CD4-positive, CD25-positive, alpha-beta regulatory T cell (primary cell): ENCODE data around the gene TXLNA. TPM values are rescaled to one million over a fixed set of nuclear protein-coding genes. Genes with fewer than 3 reads are reported as not detected.

ENCODE experiments used
- ATAC-seq, 2 donors: fragments of 150-1000 bp; cut with Tn5 transposase; one replicate each; pipeline ENCODE4 v1.10.0; 2021; ENCODE audit warnings: low read depth in 2 of 2, moderate number of reproducible peaks in 2 of 2, moderate library complexity in 1 of 2
- DNase-seq, 3 donors: peaks; one replicate each; pipeline versions ENCODE4 v3.0.0 to v3.0.0-alpha.2; 2012 to 2022; ENCODE audit warnings: mixed read lengths in 1 of 3
- H3K27ac ChIP-seq: one replicate; pipeline ENCODE4 v1.7.0; 2013; ENCODE audit warnings: mild to moderate bottlenecking, low read length; ENCODE audit not compliant: insufficient read depth, poor library complexity, severe bottlenecking
- H3K27me3 ChIP-seq: one replicate; pipeline ENCODE4 v1.7.0; 2013; ENCODE audit warnings: low read length; ENCODE audit not compliant: control insufficient read depth, insufficient read depth
- H3K36me3 ChIP-seq: one replicate; pipeline ENCODE4 v1.7.0; 2013; ENCODE audit warnings: mild to moderate bottlenecking, low read length, moderate library complexity; ENCODE audit not compliant: control insufficient read depth, insufficient read depth
- H3K4me1 ChIP-seq: 2 replicates; pipeline ENCODE4 v1.7.0; 2013; ENCODE audit warnings: mild to moderate bottlenecking, low read length; ENCODE audit not compliant: insufficient read depth, control insufficient read depth, poor library complexity, severe bottlenecking
- H3K4me3 ChIP-seq: one replicate; pipeline ENCODE4 v1.7.0; 2013; ENCODE audit warnings: low read depth, mild to moderate bottlenecking, low read length, moderate library complexity
- H3K9me3 ChIP-seq, 2 experiments: 1 replicate in 1 of 2; 2 replicates in 1 of 2; pipeline ENCODE4 v1.7.0; 2013; ENCODE audit warnings: low read length in 2 of 2, mild to moderate bottlenecking in 1 of 2, moderate library complexity in 1 of 2; ENCODE audit not compliant: control insufficient read depth in 2 of 2
- H3K27ac Mint-ChIP-seq, 3 donors: one replicate each; pipeline ENCODE4 v1.8.0; 2020 to 2022; ENCODE audit warnings: mild to moderate bottlenecking in 3 of 3, mixed read lengths in 3 of 3, moderate library complexity in 2 of 3
- H3K27me3 Mint-ChIP-seq: one replicate; pipeline ENCODE4 v1.8.0; 2022; ENCODE audit warnings: mild to moderate bottlenecking, mixed read lengths
- H3K36me3 Mint-ChIP-seq: one replicate; pipeline ENCODE4 v1.8.0; 2020; ENCODE audit warnings: mixed read lengths
- H3K4me1 Mint-ChIP-seq, 4 donors: one replicate each; pipeline ENCODE4 v1.8.0; 2020 to 2022; ENCODE audit warnings: mixed read lengths in 4 of 4, mild to moderate bottlenecking in 1 of 4
- H3K4me3 Mint-ChIP-seq, 4 donors: one replicate each; pipeline ENCODE4 v1.8.0; 2020 to 2022; ENCODE audit warnings: mild to moderate bottlenecking in 4 of 4, mixed read lengths in 4 of 4, moderate library complexity in 3 of 4
- H3K9me3 Mint-ChIP-seq, 7 donors: one replicate each; pipeline ENCODE4 v1.8.0; 2020 to 2022; ENCODE audit warnings: mixed read lengths in 7 of 7, mild to moderate bottlenecking in 3 of 7, moderate library complexity in 2 of 7
- polyA plus RNA-seq, 4 donors: library from polyadenylated mRNA; unstranded; fragments of 300-500 nt; fragmentation: Illumina TruSeq; gene quantifications; one replicate each; pipeline ENCODE4 v1.2.3, GENCODE V29; 2021
- total RNA-seq: library from RNA; stranded (reverse); gene quantifications from one replicate; pipeline ENCODE4 v1.2.3, GENCODE V29; 2022

Gene TXLNA
- total and polyA plus RNA-seq, 5 donors from 2014 or later, result 22.4 to 30.9 (median 25.0) TPM

DNA sequence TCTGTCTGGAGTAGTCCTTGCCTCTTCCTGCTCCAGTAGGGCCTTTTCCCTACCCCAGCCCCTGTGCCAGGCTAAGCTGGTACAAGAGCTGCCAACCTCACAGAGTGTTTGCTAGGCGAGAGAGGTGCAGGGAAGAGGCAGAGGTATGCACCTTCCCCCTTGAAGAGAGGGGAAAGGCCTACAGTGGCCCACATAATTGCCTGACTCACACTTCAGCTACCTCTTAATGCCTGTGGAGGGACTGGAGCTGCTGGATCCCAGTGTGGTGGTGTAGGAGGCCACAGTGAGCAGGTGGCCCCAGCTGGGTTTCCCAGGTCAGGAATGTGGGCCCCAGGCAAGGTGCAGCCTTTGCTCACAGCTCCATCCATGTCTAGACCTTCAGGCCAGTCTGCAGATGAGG lies 17.6 kb downstream of the TXLNA start:
- no peak overlapping the region for H3K4me3 ChIP-seq
- H3K4me3 Mint-ChIP-seq, result peak overlapping the region in 3 of 4 donors; percentile 5 to 77 (median 62)
- ATAC-seq, result no peak
- H3K36me3 Mint-ChIP-seq, result peaks cover 25% of the 10 kb centered on the region
- no peaks in the 10 kb centered on the region for H3K27me3 ChIP-seq
- peaks cover 6 to 60% (median 39%) of the 10 kb centered on the region in 4 donors for H3K4me1 Mint-ChIP-seq
- H3K4me1 ChIP-seq, result peaks cover 43% of the 10 kb centered on the region
- H3K27ac ChIP-seq, result no peak overlapping the region
- H3K36me3 ChIP-seq, result peaks cover 38% of the 10 kb centered on the region
- peak overlapping the region; percentile 82 to 89 (median 83) for H3K27ac Mint-ChIP-seq
- DNase-seq, result no peak
- H3K9me3 ChIP-seq, result no peaks in the 10 kb centered on the region
- H3K27me3 Mint-ChIP-seq, result no peaks in the 10 kb centered on the region
- H3K9me3 Mint-ChIP-seq, result no peaks in the 10 kb centered on the region

DNA sequence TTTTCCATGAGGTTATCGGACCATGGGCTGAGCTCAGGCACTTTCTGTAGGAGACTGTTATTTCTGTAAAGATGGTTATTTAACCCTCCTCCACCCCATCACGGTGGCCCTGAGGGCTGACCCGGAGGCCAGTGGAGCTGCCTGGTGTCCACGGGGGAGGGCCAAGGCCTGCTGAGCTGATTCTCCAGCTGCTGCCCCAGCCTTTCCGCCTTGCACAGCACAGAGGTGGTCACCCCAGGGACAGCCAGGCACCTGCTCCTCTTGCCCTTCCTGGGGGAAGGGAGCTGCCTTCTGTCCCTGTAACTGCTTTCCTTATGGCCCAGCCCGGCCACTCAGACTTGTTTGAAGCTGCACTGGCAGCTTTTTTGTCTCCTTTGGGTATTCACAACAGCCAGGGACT lies 18.4 kb downstream of the TXLNA start:
- Histone ChIP-seq H3K9me3 (no peaks in the 10 kb centered on the region), H3K27me3 (no peaks in the 10 kb centered on the region), H3K27ac (peak overlapping the region; percentile 29), H3K4me1 (peaks cover 48% of the 10 kb centered on the region), H3K36me3 (peaks cover 30% of the 10 kb centered on the region), H3K4me3 (no peak overlapping the region)
- H3K36me3 Mint-ChIP-seq, result peaks cover 20% of the 10 kb centered on the region
- H3K4me3 Mint-ChIP-seq, result peak overlapping the region in 1 of 4 donors; percentile 52
- H3K4me1 Mint-ChIP-seq, result peaks cover 6 to 66% (median 45%) of the 10 kb centered on the region in 4 donors
- no peak for DNase-seq
- ATAC-seq, result no peak
- H3K27ac Mint-ChIP-seq, result peak overlapping the region; percentile 62 to 89 (median 82)
- no peaks in the 10 kb centered on the region for H3K9me3 Mint-ChIP-seq
- H3K27me3 Mint-ChIP-seq, result no peaks in the 10 kb centered on the region

DNA sequence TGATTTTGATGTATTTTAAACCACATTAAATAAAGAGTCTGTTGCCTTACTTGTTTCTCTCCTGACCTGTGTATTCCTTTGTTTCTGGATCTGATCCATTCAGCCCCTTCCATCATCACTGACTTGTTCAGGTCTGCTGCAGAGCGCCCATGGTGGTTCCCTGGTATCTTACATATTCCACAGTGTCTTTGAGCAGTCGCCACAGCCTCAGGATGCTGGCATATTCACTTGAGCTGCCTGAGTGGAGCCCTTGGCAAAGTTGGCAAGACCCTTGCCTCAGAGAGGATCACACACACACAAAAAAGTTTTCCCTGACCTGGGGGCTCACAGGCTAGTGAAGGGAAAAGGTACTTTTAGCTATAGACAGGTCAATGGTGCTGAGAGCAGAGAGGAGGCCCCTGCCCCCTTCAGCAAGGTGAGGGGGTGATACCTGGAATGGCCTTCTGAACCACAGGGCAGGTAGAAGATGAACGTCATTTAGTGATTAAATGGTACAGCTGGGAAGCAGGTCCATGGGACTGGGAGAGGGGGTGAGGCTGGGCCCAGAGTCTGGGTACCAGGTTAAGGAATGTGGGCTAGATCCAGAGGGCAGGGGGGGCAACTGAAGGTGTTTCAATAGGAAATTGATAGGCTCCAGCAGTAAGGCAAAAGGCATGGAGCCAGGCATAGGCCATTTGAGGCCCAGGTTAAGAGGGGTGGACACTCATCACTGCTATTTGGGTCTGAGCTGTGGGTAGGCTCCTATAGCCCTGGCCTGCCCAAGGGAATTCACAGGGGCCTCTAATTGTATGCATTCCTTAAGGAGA lies 19.0 kb downstream of the TXLNA start:
- Histone ChIP-seq H3K4me3 (no peak overlapping the region), H3K9me3 (no peaks in the 10 kb centered on the region), H3K36me3 (peaks cover 24% of the 10 kb centered on the region), H3K27ac (peak overlapping the region; percentile 94), H3K27me3 (no peaks in the 10 kb centered on the region), H3K4me1 (peaks cover 48% of the 10 kb centered on the region)
- DNase-seq (no peak), ATAC-seq (no peak)
- H3K9me3 Mint-ChIP-seq, result no peaks in the 10 kb centered on the region
- H3K27ac Mint-ChIP-seq, result peak overlapping the region in 2 of 3 donors; percentile 62 to 68
- H3K36me3 Mint-ChIP-seq, result peaks cover 14% of the 10 kb centered on the region
- peaks cover 6 to 68% (median 46%) of the 10 kb centered on the region in 4 donors for H3K4me1 Mint-ChIP-seq
- peak overlapping the region in 3 of 4 donors; percentile 51 to 94 (median 74) for H3K4me3 Mint-ChIP-seq
- H3K27me3 Mint-ChIP-seq, result no peaks in the 10 kb centered on the region

DNA sequence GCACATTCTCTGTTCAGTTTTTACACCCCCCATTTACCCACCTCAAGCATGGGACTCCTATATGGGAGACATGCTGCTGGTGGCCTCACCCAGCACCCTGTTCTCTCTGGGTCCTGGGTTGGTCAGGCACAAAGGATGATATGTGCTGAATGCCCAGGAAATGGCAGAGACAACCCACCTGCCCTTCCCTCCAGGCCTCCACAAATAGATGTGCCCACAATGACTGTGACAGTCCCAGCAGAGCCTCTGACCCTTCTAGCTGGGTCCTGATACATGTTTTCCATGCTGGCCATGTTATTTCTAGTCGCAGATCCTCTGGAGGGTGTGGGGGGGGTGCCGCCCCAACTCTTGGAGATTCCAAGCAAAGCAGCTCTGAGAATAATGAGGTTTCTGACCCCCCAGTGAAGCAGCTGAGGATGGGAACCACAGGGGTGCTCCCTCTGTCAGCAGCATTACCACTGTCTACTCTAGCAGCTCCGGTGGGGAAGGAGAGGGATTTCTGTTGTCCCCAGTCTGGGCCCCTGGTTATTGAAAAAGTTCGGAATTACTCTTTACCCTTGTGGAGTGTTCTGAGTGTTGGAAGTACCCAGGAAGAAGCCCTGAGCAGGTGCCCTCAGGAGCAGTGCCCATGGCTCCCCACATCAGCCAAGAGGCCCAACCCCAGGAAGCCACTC lies 19.7 kb downstream of the TXLNA start:
- DNase-seq (no peak), ATAC-seq (no peak)
- Histone ChIP-seq H3K27ac (peak overlapping the region; percentile 94), H3K4me3 (no peak overlapping the region), H3K27me3 (no peaks in the 10 kb centered on the region), H3K36me3 (peaks cover 17% of the 10 kb centered on the region), H3K9me3 (no peaks in the 10 kb centered on the region), H3K4me1 (peaks cover 48% of the 10 kb centered on the region)
- Mint-ChIP-seq H3K36me3 (peaks cover 10% of the 10 kb centered on the region), H3K4me3 (peak overlapping the region in 3 of 4 donors; percentile 11 to 94 (median 93)), H3K27me3 (no peaks in the 10 kb centered on the region), H3K4me1 (peaks cover 6 to 66% (median 46%) of the 10 kb centered on the region in 4 donors), H3K27ac (peak overlapping the region; percentile 32 to 95 (median 62)), H3K9me3 (no peaks in the 10 kb centered on the region)

DNA sequence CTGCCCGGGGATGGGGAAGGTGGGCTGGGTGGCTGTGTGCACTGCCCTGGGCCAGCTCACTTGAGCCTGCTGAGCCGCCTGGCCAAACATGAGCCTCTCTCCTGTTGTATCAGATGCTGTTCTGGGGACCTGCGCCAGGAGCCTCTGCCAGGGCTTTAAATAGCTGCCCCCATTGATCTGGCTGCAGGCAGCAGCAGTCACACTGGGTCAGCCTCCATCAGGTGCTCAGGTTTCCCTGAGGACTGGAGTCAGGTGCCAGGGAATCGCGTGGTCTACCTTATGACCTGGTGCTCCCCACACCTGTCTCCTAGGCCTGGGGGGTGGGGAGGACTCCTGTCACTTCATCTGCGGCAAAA lies 20.2 kb downstream of the TXLNA start:
- DNase-seq (no peak), ATAC-seq (no peak)
- H3K27ac Mint-ChIP-seq, result peak overlapping the region in 2 of 3 donors; percentile 91 to 95
- H3K9me3 Mint-ChIP-seq, result no peaks in the 10 kb centered on the region
- Histone ChIP-seq H3K4me1 (peaks cover 48% of the 10 kb centered on the region), H3K27ac (peak overlapping the region; percentile 94), H3K4me3 (peak overlapping the region; percentile 91), H3K36me3 (peaks cover 12% of the 10 kb centered on the region), H3K27me3 (no peaks in the 10 kb centered on the region), H3K9me3 (no peaks in the 10 kb centered on the region)
- H3K27me3 Mint-ChIP-seq, result no peaks in the 10 kb centered on the region
- H3K36me3 Mint-ChIP-seq, result peaks cover 5% of the 10 kb centered on the region
- peak overlapping the region; percentile 93 to 95 (median 94) for H3K4me3 Mint-ChIP-seq
- H3K4me1 Mint-ChIP-seq, result peaks cover 6 to 64% (median 48%) of the 10 kb centered on the region in 4 donors

DNA sequence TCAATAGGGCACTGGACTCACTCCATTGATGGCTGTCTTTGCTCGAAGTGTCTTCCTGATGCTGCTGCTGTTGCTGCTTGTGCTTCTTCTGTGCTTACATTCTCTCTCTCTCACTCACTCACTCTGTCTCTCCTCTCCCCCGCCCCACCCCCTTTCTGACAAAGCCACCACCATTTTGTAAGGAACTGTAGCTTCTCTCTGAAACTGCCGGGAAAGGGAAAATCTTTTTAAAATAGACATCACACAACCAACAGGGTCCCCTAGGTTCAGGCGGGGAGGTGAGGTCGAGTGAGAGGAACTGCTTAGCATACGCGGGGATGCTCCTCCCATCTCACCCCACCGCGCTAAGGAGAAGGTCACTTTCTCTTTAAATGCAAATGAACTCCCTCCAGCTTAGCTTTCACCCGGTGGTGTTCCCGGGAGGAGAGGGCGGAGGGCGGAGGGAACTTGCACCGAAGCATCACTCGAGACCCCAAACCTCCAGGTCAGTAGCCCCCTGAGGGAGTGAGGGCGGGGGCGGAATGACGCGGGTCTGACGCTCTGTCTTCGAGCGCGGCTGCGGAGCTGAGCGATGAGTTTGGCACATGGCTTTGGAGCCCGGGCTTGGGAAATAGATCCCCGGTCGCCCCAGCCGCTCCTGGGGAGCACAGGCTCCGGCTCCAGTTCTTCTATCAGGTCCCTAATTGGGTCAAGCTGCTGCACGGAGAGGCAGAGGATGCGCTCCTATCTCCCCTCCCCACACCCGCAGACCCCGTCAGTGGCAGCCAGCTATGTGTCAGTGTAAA lies 20.9 kb downstream of the TXLNA start, which contains the start of gene CCDC28B:
Gene CCDC28B, plus strand, starts transcription at position 370 of the 785 bp plus-strand sequence. CDS start 1,341 bp downstream, outside the sequence.
- peaks cover 51% of the 10 kb centered on the region for H3K4me1 ChIP-seq
- peak within 1 kb of the TSS; percentile 94 for H3K27ac ChIP-seq
- peak within 1 kb of the TSS; percentile 91 for H3K4me3 ChIP-seq
- peaks cover 5% of the 10 kb centered on the region for H3K36me3 ChIP-seq
- Mint-ChIP-seq H3K4me3 (peak within 1 kb of the TSS; percentile 93 to 95 (median 94)), H3K9me3 (no peaks in the 10 kb centered on the region), H3K36me3 (peaks cover 5% of the 10 kb centered on the region), H3K27ac (peak within 1 kb of the TSS; percentile 91 to 95 (median 94)), H3K27me3 (no peaks in the 10 kb centered on the region), H3K4me1 (peaks cover 6 to 60% (median 47%) of the 10 kb centered on the region in 4 donors)
- ATAC-seq (peak; percentile 43 to 52), DNase-seq (peak; percentile 59 to 72 (median 62))
- no peaks in the 10 kb centered on the region for H3K9me3 ChIP-seq
- no peaks in the 10 kb centered on the region for H3K27me3 ChIP-seq
